HepG2 (cell line): ENCODE data around the gene CSDE1. TPM values are rescaled to one million over a fixed set of nuclear protein-coding genes. Genes with fewer than 3 reads are reported as not detected.

Experiments
- DR1 ChIP-seq: sonication (generic); formaldehyde crosslinking; IDR thresholded peaks from 2 replicates; pipeline ENCODE4 v1.8.0; 2021; ENCODE audit warnings: mild to moderate bottlenecking, missing genetic modification reagents, inconsistent platforms
- REL ChIP-seq: sonication (generic); formaldehyde crosslinking; conservative IDR thresholded peaks from 2 replicates; pipeline ENCODE4 v1.8.0; 2022; ENCODE audit warnings: mild to moderate bottlenecking, missing genetic modification reagents, moderate library complexity
- SAP130 ChIP-seq: IDR thresholded peaks from 2 replicates; pipeline ENCODE4 v1.6.1; 2016; ENCODE audit warnings: low read depth
- SOX13 ChIP-seq, 3 experiments: fragments of 450-650 bp in 1 of 3; sonication (generic) in 1 of 3; formaldehyde crosslinking in 1 of 3; IDR thresholded peaks in 2 of 3; conservative IDR thresholded peaks in 1 of 3; 2 replicates each; pipeline versions ENCODE4 v1.5.0 to v1.6.1; 2016 to 2020; ENCODE audit warnings: antibody characterized with exemption in 1 of 3, mild to moderate bottlenecking in 1 of 3, missing compliant biosample characterization in 1 of 3, missing genetic modification reagents in 1 of 3, moderate library complexity in 1 of 3
- SYNCRIP ChIP-seq: fragments of 200-400 bp; formaldehyde crosslinking; IDR thresholded peaks from 2 replicates; pipeline ENCODE4 v1.6.1; 2018; ENCODE audit warnings: mild to moderate bottlenecking, low read depth, low read length; ENCODE audit not compliant: insufficient read depth
- ZNF24 ChIP-seq: fragments of 450-650 bp; IDR thresholded peaks from 2 replicates; pipeline ENCODE4 v1.6.1; 2017; ENCODE audit warnings: antibody characterized with exemption, mild to moderate bottlenecking
- ZNF572 ChIP-seq: sonication (generic); formaldehyde crosslinking; IDR thresholded peaks from 2 replicates; pipeline ENCODE4 v1.5.1; 2020; ENCODE audit warnings: mild to moderate bottlenecking, missing genetic modification reagents
- polyA plus RNA-seq, 8 experiments: library from polyadenylated mRNA; depleted of rRNA in 3 of 8; stranded (reverse) in 7 of 8; unstranded in 1 of 8; fragments of >200 nt; fragmentation: Illumina TruSeq in 4 of 8; extraction: Trizol in 4 of 8; gene quantifications; 2 replicates each; pipeline versions ENCODE4 v1.2.1 to v1.2.3, GENCODE V29; 2011 to 2016; ENCODE audit warnings: low read depth in 4 of 8, missing spikeins in 1 of 8, mixed read lengths in 1 of 8; ENCODE audit not compliant: insufficient read depth in 1 of 8
- total RNA-seq, 5 experiments: library from RNA; depleted of rRNA; stranded (reverse); fragments of >200 nt; fragmentation: Illumina TruSeq; extraction: Trizol; gene quantifications; 2 replicates each; pipeline ENCODE4 v1.2.3, GENCODE V29; 2016; ENCODE audit warnings: low read depth in 1 of 5
- TF ChIP-seq, protein P1 (sequence below): sonication (generic); IDR thresholded peaks from 2 replicates; pipeline ENCODE4 v1.6.1; 2016; ENCODE audit warnings: low read depth, borderline replicate concordance
- TF ChIP-seq, protein P2 (sequence below): sonication (generic); formaldehyde crosslinking; conservative IDR thresholded peaks from 2 replicates; pipeline ENCODE4 v1.8.0; 2022; ENCODE audit warnings: low read depth, missing genetic modification reagents
- TF ChIP-seq, protein P3 (sequence below): IDR thresholded peaks from 2 replicates; pipeline ENCODE4 v1.6.1; 2016; ENCODE audit warnings: missing compliant biosample characterization, missing genetic modification reagents, borderline replicate concordance
- TF ChIP-seq, protein P4 (sequence below): sonication (generic); formaldehyde crosslinking; IDR thresholded peaks from 2 replicates; pipeline ENCODE4 v1.8.0; 2022; ENCODE audit warnings: missing genetic modification reagents, mild to moderate bottlenecking, moderate library complexity, borderline replicate concordance
- TF ChIP-seq, protein P5 (sequence below): sonication (generic); formaldehyde crosslinking; conservative IDR thresholded peaks from 2 replicates; pipeline ENCODE4 v1.4.0; 2020; ENCODE audit warnings: missing genetic modification reagents
- TF ChIP-seq, protein P6 (sequence below): sonication (generic); formaldehyde crosslinking; IDR thresholded peaks from 2 replicates; pipeline ENCODE4 v1.5.0; 2020; ENCODE audit warnings: missing genetic modification reagents, mild to moderate bottlenecking, borderline replicate concordance
- TF ChIP-seq, protein P7 (sequence below): IDR thresholded peaks from 2 replicates; pipeline ENCODE4 v1.6.1; 2016; ENCODE audit warnings: missing biosample characterization, missing genetic modification reagents, low read depth
- TF ChIP-seq, protein P8 (sequence below): sonication (generic); formaldehyde crosslinking; IDR thresholded peaks from 2 replicates; pipeline ENCODE4 v1.9.0; 2021; ENCODE audit warnings: missing genetic modification reagents, mild to moderate bottlenecking, borderline replicate concordance

The CSDE1 gene
- total and polyA plus RNA-seq, 2 of the 13 experiments (the other 11 are each of a cell fraction or from before 2014, with no cell fraction given): 150 to 313 TPM

DNA sequence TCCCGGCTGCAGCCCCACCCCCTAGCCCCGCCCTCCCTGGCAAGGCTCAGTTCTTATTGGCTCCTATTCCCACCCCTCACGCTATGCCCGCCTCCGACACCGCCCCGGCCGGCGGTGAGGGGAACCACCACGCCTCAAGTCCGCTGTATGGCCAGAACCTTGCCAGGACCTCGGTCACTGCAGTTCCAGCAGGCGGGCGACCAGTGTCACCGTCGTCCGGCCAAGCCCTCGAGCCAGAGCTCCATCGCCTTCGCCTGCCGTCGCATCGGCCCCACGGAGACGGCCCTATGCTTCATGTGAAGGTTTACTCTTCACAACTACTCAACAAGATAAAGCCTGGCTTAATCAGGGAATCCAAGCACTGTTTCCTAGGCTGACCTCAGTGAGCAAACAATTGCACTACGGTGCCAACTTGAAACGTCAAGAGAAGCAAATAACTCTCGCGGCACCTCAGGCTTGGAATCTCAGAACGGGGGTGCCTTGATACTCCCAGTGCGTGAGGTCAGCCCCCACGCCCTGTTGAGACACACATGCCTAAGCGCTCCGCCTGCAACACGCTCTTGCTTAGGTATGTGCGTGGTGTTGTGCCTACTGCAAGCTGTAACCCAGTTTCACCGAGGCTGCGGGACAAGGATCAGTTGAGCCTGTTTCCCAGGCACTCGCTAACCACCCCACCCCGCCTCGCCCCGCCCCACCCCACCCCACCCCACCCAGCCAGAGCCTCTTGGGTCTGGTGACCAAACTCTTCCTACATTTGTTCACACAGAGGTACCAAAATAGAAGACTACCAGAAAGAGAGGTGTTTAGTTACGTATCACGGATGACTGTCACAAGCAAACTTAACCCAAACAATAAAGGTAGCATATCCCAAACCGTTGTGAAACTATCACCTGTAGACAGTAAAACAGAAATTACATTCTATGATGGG lies 87.4 kb downstream of the CSDE1 start (continued):
- TF ChIP-seq, protein P1, sequence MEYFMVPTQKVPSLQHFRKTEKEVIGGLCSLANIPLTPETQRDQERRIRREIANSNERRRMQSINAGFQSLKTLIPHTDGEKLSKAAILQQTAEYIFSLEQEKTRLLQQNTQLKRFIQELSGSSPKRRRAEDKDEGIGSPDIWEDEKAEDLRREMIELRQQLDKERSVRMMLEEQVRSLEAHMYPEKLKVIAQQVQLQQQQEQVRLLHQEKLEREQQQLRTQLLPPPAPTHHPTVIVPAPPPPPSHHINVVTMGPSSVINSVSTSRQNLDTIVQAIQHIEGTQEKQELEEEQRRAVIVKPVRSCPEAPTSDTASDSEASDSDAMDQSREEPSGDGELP: no peak
- TF ChIP-seq, protein P2, sequence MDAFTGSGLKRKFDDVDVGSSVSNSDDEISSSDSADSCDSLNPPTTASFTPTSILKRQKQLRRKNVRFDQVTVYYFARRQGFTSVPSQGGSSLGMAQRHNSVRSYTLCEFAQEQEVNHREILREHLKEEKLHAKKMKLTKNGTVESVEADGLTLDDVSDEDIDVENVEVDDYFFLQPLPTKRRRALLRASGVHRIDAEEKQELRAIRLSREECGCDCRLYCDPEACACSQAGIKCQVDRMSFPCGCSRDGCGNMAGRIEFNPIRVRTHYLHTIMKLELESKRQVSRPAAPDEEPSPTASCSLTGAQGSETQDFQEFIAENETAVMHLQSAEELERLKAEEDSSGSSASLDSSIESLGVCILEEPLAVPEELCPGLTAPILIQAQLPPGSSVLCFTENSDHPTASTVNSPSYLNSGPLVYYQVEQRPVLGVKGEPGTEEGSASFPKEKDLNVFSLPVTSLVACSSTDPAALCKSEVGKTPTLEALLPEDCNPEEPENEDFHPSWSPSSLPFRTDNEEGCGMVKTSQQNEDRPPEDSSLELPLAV (CRISPR knock-in tag): no peak
- TF ChIP-seq, protein P3, sequence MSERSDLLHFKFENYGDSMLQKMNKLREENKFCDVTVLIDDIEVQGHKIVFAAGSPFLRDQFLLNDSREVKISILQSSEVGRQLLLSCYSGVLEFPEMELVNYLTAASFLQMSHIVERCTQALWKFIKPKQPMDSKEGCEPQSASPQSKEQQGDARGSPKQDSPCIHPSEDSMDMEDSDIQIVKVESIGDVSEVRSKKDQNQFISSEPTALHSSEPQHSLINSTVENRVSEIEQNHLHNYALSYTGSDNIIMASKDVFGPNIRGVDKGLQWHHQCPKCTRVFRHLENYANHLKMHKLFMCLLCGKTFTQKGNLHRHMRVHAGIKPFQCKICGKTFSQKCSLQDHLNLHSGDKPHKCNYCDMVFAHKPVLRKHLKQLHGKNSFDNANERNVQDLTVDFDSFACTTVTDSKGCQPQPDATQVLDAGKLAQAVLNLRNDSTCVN: no peak
- 0 out of 2 replicates have a peak, but pooled peaks have one; percentile 46 for TF ChIP-seq DR1 (CRISPR knock-in tag)
- TF ChIP-seq ZNF572 (CRISPR knock-in tag): no peak
- TF ChIP-seq, protein P4, sequence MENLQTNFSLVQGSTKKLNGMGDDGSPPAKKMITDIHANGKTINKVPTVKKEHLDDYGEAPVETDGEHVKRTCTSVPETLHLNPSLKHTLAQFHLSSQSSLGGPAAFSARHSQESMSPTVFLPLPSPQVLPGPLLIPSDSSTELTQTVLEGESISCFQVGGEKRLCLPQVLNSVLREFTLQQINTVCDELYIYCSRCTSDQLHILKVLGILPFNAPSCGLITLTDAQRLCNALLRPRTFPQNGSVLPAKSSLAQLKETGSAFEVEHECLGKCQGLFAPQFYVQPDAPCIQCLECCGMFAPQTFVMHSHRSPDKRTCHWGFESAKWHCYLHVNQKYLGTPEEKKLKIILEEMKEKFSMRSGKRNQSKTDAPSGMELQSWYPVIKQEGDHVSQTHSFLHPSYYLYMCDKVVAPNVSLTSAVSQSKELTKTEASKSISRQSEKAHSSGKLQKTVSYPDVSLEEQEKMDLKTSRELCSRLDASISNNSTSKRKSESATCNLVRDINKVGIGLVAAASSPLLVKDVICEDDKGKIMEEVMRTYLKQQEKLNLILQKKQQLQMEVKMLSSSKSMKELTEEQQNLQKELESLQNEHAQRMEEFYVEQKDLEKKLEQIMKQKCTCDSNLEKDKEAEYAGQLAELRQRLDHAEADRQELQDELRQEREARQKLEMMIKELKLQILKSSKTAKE (CRISPR knock-in tag): no peak
- TF ChIP-seq, protein P5, sequence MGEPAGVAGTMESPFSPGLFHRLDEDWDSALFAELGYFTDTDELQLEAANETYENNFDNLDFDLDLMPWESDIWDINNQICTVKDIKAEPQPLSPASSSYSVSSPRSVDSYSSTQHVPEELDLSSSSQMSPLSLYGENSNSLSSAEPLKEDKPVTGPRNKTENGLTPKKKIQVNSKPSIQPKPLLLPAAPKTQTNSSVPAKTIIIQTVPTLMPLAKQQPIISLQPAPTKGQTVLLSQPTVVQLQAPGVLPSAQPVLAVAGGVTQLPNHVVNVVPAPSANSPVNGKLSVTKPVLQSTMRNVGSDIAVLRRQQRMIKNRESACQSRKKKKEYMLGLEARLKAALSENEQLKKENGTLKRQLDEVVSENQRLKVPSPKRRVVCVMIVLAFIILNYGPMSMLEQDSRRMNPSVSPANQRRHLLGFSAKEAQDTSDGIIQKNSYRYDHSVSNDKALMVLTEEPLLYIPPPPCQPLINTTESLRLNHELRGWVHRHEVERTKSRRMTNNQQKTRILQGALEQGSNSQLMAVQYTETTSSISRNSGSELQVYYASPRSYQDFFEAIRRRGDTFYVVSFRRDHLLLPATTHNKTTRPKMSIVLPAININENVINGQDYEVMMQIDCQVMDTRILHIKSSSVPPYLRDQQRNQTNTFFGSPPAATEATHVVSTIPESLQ (CRISPR knock-in tag): no peak
- no peak for TF ChIP-seq ZNF24
- TF ChIP-seq, protein P6, sequence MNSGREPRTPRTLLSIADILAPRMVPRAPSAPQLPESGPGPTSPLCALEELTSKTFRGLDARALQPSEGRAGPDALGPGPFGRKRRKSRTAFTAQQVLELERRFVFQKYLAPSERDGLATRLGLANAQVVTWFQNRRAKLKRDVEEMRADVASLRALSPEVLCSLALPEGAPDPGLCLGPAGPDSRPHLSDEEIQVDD (CRISPR knock-in tag): no peak
- no peak for TF ChIP-seq REL (CRISPR knock-in tag)
- TF ChIP-seq, protein P7, sequence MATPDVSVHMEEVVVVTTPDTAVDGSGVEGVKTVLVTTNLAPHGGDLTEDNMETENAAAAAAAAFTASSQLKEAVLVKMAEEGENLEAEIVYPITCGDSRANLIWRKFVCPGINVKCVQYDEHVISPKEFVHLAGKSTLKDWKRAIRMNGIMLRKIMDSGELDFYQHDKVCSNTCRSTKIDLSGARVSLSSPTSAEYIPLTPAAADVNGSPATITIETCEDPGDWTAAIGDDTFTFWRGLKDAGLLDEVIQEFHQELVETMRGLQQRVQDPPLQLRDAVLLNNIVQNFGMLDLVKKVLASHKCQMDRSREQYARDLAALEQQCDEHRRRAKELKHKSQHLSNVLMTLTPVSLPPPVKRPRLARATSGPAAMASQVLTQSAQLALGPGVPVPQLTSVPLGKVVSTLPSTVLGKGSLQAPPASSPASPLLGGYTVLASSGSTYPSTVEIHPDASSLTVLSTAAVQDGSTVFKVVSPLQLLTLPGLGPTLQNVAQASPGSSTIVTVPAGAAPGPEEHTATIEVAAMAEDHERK (CRISPR knock-in tag): no peak
- TF ChIP-seq SOX13 (IDR thresholded peaks at IDR 0.05): no peak
- no peak for TF ChIP-seq SOX13 (CRISPR knock-in tag; conservative IDR thresholded peaks at IDR 0.05 in 1 of 2, IDR thresholded peaks at IDR 0.05 in 1 of 2)
- no peak for TF ChIP-seq SYNCRIP
- TF ChIP-seq, protein P8, sequence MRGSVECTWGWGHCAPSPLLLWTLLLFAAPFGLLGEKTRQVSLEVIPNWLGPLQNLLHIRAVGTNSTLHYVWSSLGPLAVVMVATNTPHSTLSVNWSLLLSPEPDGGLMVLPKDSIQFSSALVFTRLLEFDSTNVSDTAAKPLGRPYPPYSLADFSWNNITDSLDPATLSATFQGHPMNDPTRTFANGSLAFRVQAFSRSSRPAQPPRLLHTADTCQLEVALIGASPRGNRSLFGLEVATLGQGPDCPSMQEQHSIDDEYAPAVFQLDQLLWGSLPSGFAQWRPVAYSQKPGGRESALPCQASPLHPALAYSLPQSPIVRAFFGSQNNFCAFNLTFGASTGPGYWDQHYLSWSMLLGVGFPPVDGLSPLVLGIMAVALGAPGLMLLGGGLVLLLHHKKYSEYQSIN (CRISPR knock-in tag): no peak
- peak; percentile 52; the same call in 1 of the 2 replicates for TF ChIP-seq SAP130 (CRISPR knock-in tag)
